PC-3 (cell line): ENCODE measurements around the gene GKN1.

Source experiments
- EZH2phosphoT487 ChIP-seq: fragments of 300-600 bp; sonication (generic); IDR thresholded peaks from 2 replicates; pipeline ENCODE4 v1.6.1; 2018; ENCODE audit warnings: mild to moderate bottlenecking, antibody characterized with exemption, low read length, borderline replicate concordance
- TF ChIP-seq, protein P1 (sequence below): fragments of 300-600 bp; sonication (generic); conservative IDR thresholded peaks from 2 replicates; pipeline ENCODE4 v1.5.1; 2017; ENCODE audit warnings: antibody characterized with exemption, low read depth, mild to moderate bottlenecking, low read length

DNA sequence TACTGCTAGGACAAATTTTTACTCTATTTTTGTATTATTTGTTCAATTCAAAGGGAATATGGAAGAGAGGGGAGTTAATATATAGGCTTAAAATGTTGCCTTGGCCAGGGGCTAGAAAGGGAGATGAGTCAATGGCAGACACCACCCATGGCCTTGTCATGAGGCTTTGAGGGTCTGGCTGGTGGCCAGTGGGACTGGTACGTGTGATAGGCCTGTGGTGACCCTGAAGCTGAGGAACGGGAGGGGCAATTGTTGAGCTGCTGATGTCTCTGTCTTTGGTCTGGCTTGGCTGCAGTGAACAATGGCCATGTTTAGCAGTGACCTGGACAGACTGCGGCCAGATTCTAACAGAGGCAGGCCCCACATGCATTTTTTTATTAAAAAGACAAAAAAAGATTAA is 18.5 kb downstream of the GKN1 start:
- TF ChIP-seq, protein P1, sequence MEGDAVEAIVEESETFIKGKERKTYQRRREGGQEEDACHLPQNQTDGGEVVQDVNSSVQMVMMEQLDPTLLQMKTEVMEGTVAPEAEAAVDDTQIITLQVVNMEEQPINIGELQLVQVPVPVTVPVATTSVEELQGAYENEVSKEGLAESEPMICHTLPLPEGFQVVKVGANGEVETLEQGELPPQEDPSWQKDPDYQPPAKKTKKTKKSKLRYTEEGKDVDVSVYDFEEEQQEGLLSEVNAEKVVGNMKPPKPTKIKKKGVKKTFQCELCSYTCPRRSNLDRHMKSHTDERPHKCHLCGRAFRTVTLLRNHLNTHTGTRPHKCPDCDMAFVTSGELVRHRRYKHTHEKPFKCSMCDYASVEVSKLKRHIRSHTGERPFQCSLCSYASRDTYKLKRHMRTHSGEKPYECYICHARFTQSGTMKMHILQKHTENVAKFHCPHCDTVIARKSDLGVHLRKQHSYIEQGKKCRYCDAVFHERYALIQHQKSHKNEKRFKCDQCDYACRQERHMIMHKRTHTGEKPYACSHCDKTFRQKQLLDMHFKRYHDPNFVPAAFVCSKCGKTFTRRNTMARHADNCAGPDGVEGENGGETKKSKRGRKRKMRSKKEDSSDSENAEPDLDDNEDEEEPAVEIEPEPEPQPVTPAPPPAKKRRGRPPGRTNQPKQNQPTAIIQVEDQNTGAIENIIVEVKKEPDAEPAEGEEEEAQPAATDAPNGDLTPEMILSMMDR: no peak
- TF ChIP-seq EZH2phosphoT487: no peak
